Trophoblast cell (in vitro differentiated cells and primary cell): Measurements from ENCODE around the gene BMPR2.
A peak's percentile ranks its signal among the peaks of the same experiment; 100 is the strongest.

Source experiments
- DNase-seq, 2 donors: peaks; one replicate each; pipeline ENCODE4 v3.0.0-alpha.2; 2016
- H2AFZ ChIP-seq: 2 replicates; pipeline ENCODE4 v1.6.1; 2013; ENCODE audit warnings: low read length, moderate library complexity, mild to moderate bottlenecking; ENCODE audit not compliant: insufficient read depth, poor library complexity
- H2AK5ac ChIP-seq: 2 replicates; pipeline ENCODE4 v1.6.1; 2013; ENCODE audit warnings: mild to moderate bottlenecking, low read length
- H2BK120ac ChIP-seq: 2 replicates; pipeline ENCODE4 v1.6.1; 2013; ENCODE audit warnings: low read length, mild to moderate bottlenecking, moderate library complexity; ENCODE audit not compliant: insufficient read depth, poor library complexity
- H2BK12ac ChIP-seq: 2 replicates; pipeline ENCODE4 v1.6.1; 2013; ENCODE audit warnings: mild to moderate bottlenecking, low read length, moderate library complexity
- H2BK5ac ChIP-seq: 2 replicates; pipeline ENCODE4 v1.6.1; 2013; ENCODE audit warnings: low read length, low read depth, moderate library complexity, mild to moderate bottlenecking; ENCODE audit not compliant: poor library complexity
- H3K14ac ChIP-seq: 2 replicates; pipeline ENCODE4 v1.6.1; 2013; ENCODE audit warnings: mild to moderate bottlenecking, low read length
- H3K18ac ChIP-seq: 2 replicates; pipeline ENCODE4 v1.6.1; 2013; ENCODE audit warnings: mild to moderate bottlenecking, low read length
- H3K23ac ChIP-seq: 2 replicates; pipeline ENCODE4 v1.6.1; 2013; ENCODE audit warnings: low read length
- H3K27ac ChIP-seq: 2 replicates; pipeline ENCODE4 v1.5.1; 2013; ENCODE audit warnings: low read depth, mild to moderate bottlenecking, inconsistent platforms, low read length, moderate library complexity
- H3K27me3 ChIP-seq: 2 replicates; pipeline ENCODE4 v1.6.1; 2013; ENCODE audit warnings: inconsistent platforms, mild to moderate bottlenecking, low read length, moderate library complexity; ENCODE audit not compliant: insufficient read depth
- H3K36me3 ChIP-seq, 2 experiments: 1 replicate in 1 of 2; 2 replicates in 1 of 2; pipeline ENCODE4 v1.6.1; 2013; ENCODE audit warnings: low read length in 2 of 2, mild to moderate bottlenecking in 2 of 2, moderate library complexity in 1 of 2; ENCODE audit not compliant: insufficient read depth in 2 of 2, control insufficient read depth in 1 of 2
- H3K4ac ChIP-seq: 2 replicates; pipeline ENCODE4 v1.6.1; 2013; ENCODE audit warnings: low read depth, mild to moderate bottlenecking, low read length, moderate library complexity
- H3K4me1 ChIP-seq, 2 experiments: 1 replicate in 1 of 2; 2 replicates in 1 of 2; pipeline ENCODE4 v1.6.1; 2013; ENCODE audit warnings: low read length in 2 of 2, mild to moderate bottlenecking in 2 of 2, moderate library complexity in 1 of 2; ENCODE audit not compliant: insufficient read depth in 2 of 2, control insufficient read depth in 1 of 2
- H3K4me2 ChIP-seq: 2 replicates; pipeline ENCODE4 v1.6.1; 2013; ENCODE audit warnings: inconsistent platforms, mild to moderate bottlenecking, low read length, moderate library complexity
- H3K4me3 ChIP-seq: 2 replicates; pipeline ENCODE4 v1.5.1; 2013; ENCODE audit warnings: mild to moderate bottlenecking, low read depth, low read length, inconsistent platforms
- H3K79me1 ChIP-seq: one replicate; pipeline ENCODE4 v1.6.1; 2013; ENCODE audit warnings: low read length
- H3K79me2 ChIP-seq: 2 replicates; pipeline ENCODE4 v1.6.1; 2013; ENCODE audit warnings: low read length, mild to moderate bottlenecking; ENCODE audit not compliant: control insufficient read depth, insufficient read depth, poor library complexity
- H3K9ac ChIP-seq: 2 replicates; pipeline ENCODE4 v1.6.1; 2013; ENCODE audit warnings: mild to moderate bottlenecking, low read length
- H3K9me3 ChIP-seq: 2 replicates; pipeline ENCODE4 v1.6.1; 2013; ENCODE audit warnings: low read depth, mild to moderate bottlenecking, control low read depth, inconsistent platforms, low read length; ENCODE audit not compliant: insufficient read depth
- H4K12ac ChIP-seq: 2 replicates; pipeline ENCODE4 v1.6.1; 2013; ENCODE audit warnings: low read depth, mild to moderate bottlenecking, low read length, moderate library complexity
- H4K8ac ChIP-seq: 2 replicates; pipeline ENCODE4 v1.6.1; 2013; ENCODE audit warnings: low read depth, mild to moderate bottlenecking, low read length, moderate library complexity
- H4K91ac ChIP-seq: one replicate; pipeline ENCODE4 v1.6.1; 2013; ENCODE audit warnings: low read depth, mild to moderate bottlenecking, low read length, moderate library complexity
- WGBS: extraction: QIAGEN DNeasy Blood & Tissue Kit; methylation state at CpG from one replicate; pipeline ENCODE4 v1.1.7; 2013; ENCODE audit warnings: missing lambda C conversion rate; ENCODE audit not compliant: insufficient read length, insufficient coverage; ENCODE audit errors: extremely low coverage; 5-methylcytosine and 5-hydroxymethylcytosine counted together

Gene BMPR2

DNA sequence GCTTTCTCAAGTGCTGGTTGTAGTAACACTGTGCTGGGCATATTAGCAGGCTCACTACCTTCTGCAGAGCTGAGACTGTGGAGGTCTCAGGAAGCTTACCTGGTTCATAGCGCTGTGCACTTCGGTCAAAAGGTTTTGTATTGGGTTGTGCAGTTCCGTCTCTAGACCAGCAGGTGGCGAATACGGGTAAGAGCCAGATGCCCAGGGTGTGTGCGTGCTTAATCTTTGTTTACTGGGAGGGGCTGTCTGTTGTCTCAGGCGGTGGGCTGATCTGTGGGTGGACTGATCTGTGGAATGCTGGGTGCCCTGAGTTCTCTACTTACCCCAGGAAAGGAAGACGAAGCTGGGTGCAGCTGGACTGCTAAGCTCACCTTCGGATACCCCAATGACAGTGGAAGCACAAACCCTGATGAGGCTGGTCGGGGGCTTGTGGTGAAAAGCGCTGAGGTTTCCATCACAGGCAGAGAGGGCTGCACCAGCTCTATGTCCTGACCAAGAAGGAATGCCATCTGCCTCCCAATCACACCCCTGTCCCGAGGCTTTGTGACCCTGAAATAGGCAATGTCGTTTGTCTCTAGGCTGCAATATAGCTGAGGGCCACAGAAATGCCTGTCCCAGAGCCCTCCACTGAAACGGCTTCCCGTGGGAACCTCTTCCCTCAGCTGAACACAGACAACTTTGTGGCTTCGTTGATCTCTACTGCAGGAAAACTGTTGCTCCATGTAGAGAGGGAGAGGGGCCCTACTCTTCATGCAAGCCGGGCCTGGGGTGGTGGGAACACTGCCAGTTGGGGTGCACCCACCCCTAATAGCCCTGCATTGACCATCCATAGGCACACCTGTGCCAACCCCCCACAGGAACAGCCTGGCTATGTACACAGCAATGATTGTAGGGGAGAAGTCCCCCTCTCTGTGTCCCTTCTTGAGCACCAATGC, 212.8 kb downstream of the BMPR2 start:
- Histone ChIP-seq H3K9ac (no peak overlapping the region), H3K4me2 (peak overlapping the region; percentile 53), H2BK12ac (no peak overlapping the region), H4K91ac (no peak overlapping the region), H3K79me2 (no peaks in the 10 kb centered on the region), H3K9me3 (no peaks in the 10 kb centered on the region), H3K4me1 (peaks cover 0 to 2% of the 10 kb centered on the region in 2 experiments), H2AK5ac (no peak overlapping the region), H3K27ac (no peak overlapping the region), H3K27me3 (no peaks in the 10 kb centered on the region), H3K79me1 (no peaks in the 10 kb centered on the region), H3K14ac (no peak overlapping the region), H2BK120ac (no peak overlapping the region), H2AFZ (peak overlapping the region; percentile 32), H3K4me3 (no peak overlapping the region), H3K36me3 (no peaks in the 10 kb centered on the region), H2BK5ac (no peak overlapping the region), H4K8ac (peak overlapping the region; percentile 30), H3K4ac (no peak overlapping the region), H3K23ac (no peak overlapping the region), H4K12ac (peak overlapping the region; percentile 73), H3K18ac (no peak overlapping the region)
- no CpG with 5 or more reads among the region's 17 CpGs for WGBS
- DNase-seq: peak; percentile 42 to 93

DNA sequence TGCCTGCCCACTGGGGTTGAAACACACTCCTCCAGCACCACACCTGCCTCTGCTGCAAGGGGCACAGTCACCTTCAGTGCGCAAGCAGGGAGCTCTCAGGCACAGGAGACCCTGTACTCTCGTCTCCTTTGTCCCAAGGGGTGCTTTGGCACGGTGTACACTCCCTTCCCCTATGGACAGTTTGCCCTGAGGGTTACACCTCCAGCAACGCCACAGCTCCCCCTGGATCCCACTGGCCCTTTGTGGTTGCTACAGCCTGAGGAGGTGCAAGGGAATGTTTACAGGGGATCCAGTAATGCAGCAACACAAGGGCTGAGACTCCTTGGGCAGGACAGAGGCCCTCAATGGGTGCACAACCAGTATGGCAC, 213.4 kb downstream of the BMPR2 start:
- no peak overlapping the region for H3K4ac ChIP-seq
- H3K9ac ChIP-seq: no peak overlapping the region
- H3K4me1 ChIP-seq: peaks cover 0 to 2% of the 10 kb centered on the region in 2 experiments
- H2BK5ac ChIP-seq: no peak overlapping the region
- no CpG with 5 or more reads among the region's 4 CpGs for WGBS
- no peak overlapping the region for H2BK12ac ChIP-seq
- no peak overlapping the region for H4K91ac ChIP-seq
- no peaks in the 10 kb centered on the region for H3K9me3 ChIP-seq
- no peak overlapping the region for H4K12ac ChIP-seq
- H3K18ac ChIP-seq: no peak overlapping the region
- H3K14ac ChIP-seq: no peak overlapping the region
- no peaks in the 10 kb centered on the region for H3K27me3 ChIP-seq
- no peaks in the 10 kb centered on the region for H3K36me3 ChIP-seq
- H2AK5ac ChIP-seq: no peak overlapping the region
- no peak overlapping the region for H3K4me2 ChIP-seq
- no peak overlapping the region for H2AFZ ChIP-seq
- H3K27ac ChIP-seq: no peak overlapping the region
- H4K8ac ChIP-seq: no peak overlapping the region
- no peak overlapping the region for H2BK120ac ChIP-seq
- no peaks in the 10 kb centered on the region for H3K79me2 ChIP-seq
- H3K79me1 ChIP-seq: no peaks in the 10 kb centered on the region
- H3K4me3 ChIP-seq: no peak overlapping the region
- no peak overlapping the region for H3K23ac ChIP-seq
- DNase-seq: no peak

DNA sequence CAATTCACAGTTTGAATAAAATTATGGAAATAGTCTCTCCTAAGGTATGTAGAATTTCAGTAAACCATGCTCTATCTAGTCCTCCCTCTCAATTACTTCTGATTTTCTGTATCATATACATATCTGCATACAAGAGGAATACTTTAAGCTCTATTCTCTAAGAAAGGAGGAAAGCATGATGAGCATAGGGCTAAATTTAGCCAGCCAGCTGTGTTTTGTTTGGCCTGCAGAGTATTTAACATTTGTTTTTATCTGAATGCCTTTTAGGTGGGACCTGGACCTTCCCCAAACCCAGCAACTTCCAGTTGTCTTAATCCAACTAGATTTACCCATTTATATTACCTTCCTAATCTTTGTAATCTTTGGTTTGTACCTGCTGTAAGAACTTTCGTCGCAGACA, 216.4 kb downstream of the BMPR2 start:
- H3K36me3 ChIP-seq: no peaks in the 10 kb centered on the region
- no peak overlapping the region for H3K14ac ChIP-seq
- H2BK12ac ChIP-seq: no peak overlapping the region
- no peaks in the 10 kb centered on the region for H3K79me1 ChIP-seq
- no peak overlapping the region for H2BK5ac ChIP-seq
- H4K12ac ChIP-seq: no peak overlapping the region
- no peaks in the 10 kb centered on the region for H3K27me3 ChIP-seq
- no peak overlapping the region for H3K4me3 ChIP-seq
- WGBS: no CpG with 5 or more reads among the region's 2 CpGs
- H3K23ac ChIP-seq: no peak overlapping the region
- DNase-seq: no peak
- no peaks in the 10 kb centered on the region for H3K79me2 ChIP-seq
- H2BK120ac ChIP-seq: no peak overlapping the region
- H2AFZ ChIP-seq: no peak overlapping the region
- no peak overlapping the region for H3K4me2 ChIP-seq
- H4K91ac ChIP-seq: no peak overlapping the region
- no peak overlapping the region for H4K8ac ChIP-seq
- no peak overlapping the region for H3K9ac ChIP-seq
- H3K4ac ChIP-seq: no peak overlapping the region
- H2AK5ac ChIP-seq: no peak overlapping the region
- H3K4me1 ChIP-seq: peaks cover 0 to 2% of the 10 kb centered on the region in 2 experiments
- H3K18ac ChIP-seq: no peak overlapping the region
- H3K9me3 ChIP-seq: no peaks in the 10 kb centered on the region
- H3K27ac ChIP-seq: no peak overlapping the region

DNA sequence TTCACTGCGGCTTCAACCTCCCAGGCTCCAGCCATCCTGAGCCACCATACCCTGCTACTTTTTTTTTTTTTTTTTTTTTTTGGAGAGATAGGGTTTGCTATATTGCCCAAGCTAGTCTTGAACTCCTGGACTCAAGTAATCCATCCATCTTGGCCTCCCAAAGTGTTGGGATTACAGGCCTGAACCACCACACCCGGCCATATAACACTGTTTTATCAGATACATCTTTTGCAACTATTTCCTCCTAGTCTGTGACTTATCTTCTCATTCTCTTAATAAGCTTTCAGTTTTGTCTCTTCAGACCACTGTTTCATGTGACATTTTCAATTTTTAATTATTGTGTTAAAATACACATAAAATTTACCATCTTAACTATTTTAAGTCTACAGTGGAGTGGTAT, 223.0 kb downstream of the BMPR2 start:
- H3K79me2 ChIP-seq: no peaks in the 10 kb centered on the region
- no peak overlapping the region for H2BK120ac ChIP-seq
- no peak overlapping the region for H3K4ac ChIP-seq
- no peak overlapping the region for H2BK5ac ChIP-seq
- H4K8ac ChIP-seq: no peak overlapping the region
- H3K27me3 ChIP-seq: no peaks in the 10 kb centered on the region
- H3K18ac ChIP-seq: no peak overlapping the region
- no peak overlapping the region for H3K23ac ChIP-seq
- no peak overlapping the region for H2BK12ac ChIP-seq
- no peak overlapping the region for H2AK5ac ChIP-seq
- whole genome bisulfite sequencing: no CpG with 5 or more reads among the region's 2 CpGs
- H2AFZ ChIP-seq: no peak overlapping the region
- H3K4me3 ChIP-seq: no peak overlapping the region
- DNase-seq: no peak
- no peak overlapping the region for H4K12ac ChIP-seq
- no peaks in the 10 kb centered on the region for H3K9me3 ChIP-seq
- no peaks in the 10 kb centered on the region for H3K4me1 ChIP-seq
- no peak overlapping the region for H3K9ac ChIP-seq
- H3K79me1 ChIP-seq: no peaks in the 10 kb centered on the region
- no peak overlapping the region for H3K14ac ChIP-seq
- H3K36me3 ChIP-seq: no peaks in the 10 kb centered on the region
- no peak overlapping the region for H4K91ac ChIP-seq
- no peak overlapping the region for H3K4me2 ChIP-seq
- H3K27ac ChIP-seq: no peak overlapping the region
